Loucy (cell line): Measurements from ENCODE around the gene PI16.

Experiments
- H2AFZ ChIP-seq: fragments of 200-600 bp; sonication (generic); 2 replicates; pipeline ENCODE4 v1.6.0; 2016; ENCODE audit warnings: antibody characterized with exemption, mild to moderate bottlenecking, low read length, moderate library complexity
- H3F3A ChIP-seq: fragments of 200-600 bp; 2 replicates; pipeline ENCODE4 v1.6.0; 2016; ENCODE audit warnings: antibody characterized with exemption, low read depth, mild to moderate bottlenecking
- H3K27me3 ChIP-seq: fragments of 200-600 bp; sonication (generic); 2 replicates; pipeline ENCODE4 v1.6.1; 2014; ENCODE audit warnings: low read length, mild to moderate bottlenecking; ENCODE audit not compliant: insufficient read depth, poor library complexity, severe bottlenecking
- H3K36me3 ChIP-seq: fragments of 200-600 bp; sonication (generic); 2 replicates; pipeline ENCODE4 v1.6.1; 2016; ENCODE audit warnings: low read length; ENCODE audit not compliant: insufficient read depth
- H3K4me1 ChIP-seq: fragments of 200-600 bp; sonication (generic); 2 replicates; pipeline ENCODE4 v1.5.1; 2014; ENCODE audit warnings: low read length, mild to moderate bottlenecking; ENCODE audit not compliant: insufficient read depth, poor library complexity, severe bottlenecking
- H3K4me2 ChIP-seq: fragments of 200-600 bp; sonication (generic); 2 replicates; pipeline ENCODE4 v1.6.0; 2014; ENCODE audit warnings: antibody characterized with exemption, low read length, low read depth, mild to moderate bottlenecking; ENCODE audit not compliant: poor library complexity, severe bottlenecking
- H3K4me3 ChIP-seq: fragments of 200-600 bp; sonication (generic); 2 replicates; pipeline ENCODE4 v1.5.1; 2014; ENCODE audit warnings: low read length, mild to moderate bottlenecking, mixed read lengths; ENCODE audit not compliant: poor library complexity, severe bottlenecking
- H3K79me2 ChIP-seq: fragments of 200-600 bp; sonication (generic); 2 replicates; pipeline ENCODE4 v1.6.1; 2014; ENCODE audit warnings: low read length; ENCODE audit not compliant: insufficient read depth
- H3K9ac ChIP-seq: fragments of 200-600 bp; sonication (generic); 2 replicates; pipeline ENCODE4 v1.6.0; 2014; ENCODE audit warnings: mild to moderate bottlenecking, low read depth, low read length, moderate library complexity; ENCODE audit not compliant: poor library complexity, severe bottlenecking
- H3K9me2 ChIP-seq: fragments of 200-600 bp; sonication (generic); replicated peaks from 2 replicates; pipeline ENCODE4 v1.6.1; 2016; ENCODE audit warnings: low read depth, low read length, mixed read lengths
- H3K9me3 ChIP-seq: fragments of 200-600 bp; sonication (generic); 2 replicates; pipeline ENCODE4 v1.6.1; 2014; ENCODE audit warnings: mild to moderate bottlenecking, antibody characterized with exemption, low read length, low read depth; ENCODE audit not compliant: insufficient read depth
- H4K20me1 ChIP-seq: fragments of 200-600 bp; sonication (generic); 2 replicates; pipeline ENCODE4 v1.6.0; 2014; ENCODE audit warnings: antibody characterized with exemption, low read length, mild to moderate bottlenecking; ENCODE audit not compliant: insufficient read depth, poor library complexity, severe bottlenecking
- CTCF ChIP-seq: fragments of 200-600 bp; sonication (generic); conservative IDR thresholded peaks from 2 replicates; pipeline ENCODE4 v1.5.1; 2014; ENCODE audit warnings: mild to moderate bottlenecking, antibody characterized with exemption, low read length
- EZH2phosphoT487 ChIP-seq: fragments of 200-600 bp; IDR thresholded peaks from 2 replicates; pipeline ENCODE4 v1.6.1; 2018; ENCODE audit warnings: antibody characterized with exemption, mild to moderate bottlenecking, moderate library complexity, borderline replicate concordance

The PI16 gene

DNA sequence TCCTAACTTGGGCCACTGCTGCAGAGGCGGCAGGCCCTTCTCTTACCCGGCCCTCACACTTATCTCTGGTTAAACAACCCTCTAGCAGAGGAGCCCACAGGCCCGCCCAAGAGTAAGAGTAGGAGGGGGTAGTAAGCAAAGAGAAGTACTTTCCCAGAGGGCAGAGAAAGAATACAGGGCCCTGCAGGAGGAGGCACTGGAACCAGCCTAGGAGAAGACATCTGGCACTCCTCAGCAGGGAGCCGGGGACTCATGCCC, 21.4 kb downstream of the PI16 start:
- Histone ChIP-seq H3K9me3 (no peaks in the 10 kb centered on the region), H3K9me2 (no peaks in the 10 kb centered on the region), H3K79me2 (peaks cover 41% of the 10 kb centered on the region), H3K9ac (no peak overlapping the region), H3K4me1 (peaks cover 13% of the 10 kb centered on the region), H4K20me1 (peaks cover 22% of the 10 kb centered on the region), H2AFZ (no peak overlapping the region), H3K27me3 (no peaks in the 10 kb centered on the region), H3K4me3 (no peak overlapping the region), H3K4me2 (no peak overlapping the region), H3K36me3 (peaks cover 77% of the 10 kb centered on the region), H3F3A (no peaks in the 10 kb centered on the region; the same call in 1 of the 2 replicates)
- TF ChIP-seq EZH2phosphoT487 (no peak), CTCF (no peak)

GRCh38 chr6:36976509-36976908, 22.0 kb downstream of the PI16 start:
- peaks cover 27% of the 10 kb centered on the region for H4K20me1 ChIP-seq
- H3K4me3 ChIP-seq: no peak overlapping the region
- H3K4me2 ChIP-seq: no peak overlapping the region
- no peaks in the 10 kb centered on the region for H3K9me3 ChIP-seq
- TF ChIP-seq EZH2phosphoT487 (no peak), CTCF (no peak)
- H2AFZ ChIP-seq: no peak overlapping the region
- no peaks in the 10 kb centered on the region; the same call in 1 of the 2 replicates for H3F3A ChIP-seq
- no peaks in the 10 kb centered on the region for H3K27me3 ChIP-seq
- H3K9me2 ChIP-seq: no peaks in the 10 kb centered on the region
- H3K36me3 ChIP-seq: peaks cover 72% of the 10 kb centered on the region
- H3K9ac ChIP-seq: no peak overlapping the region
- peaks cover 46% of the 10 kb centered on the region for H3K79me2 ChIP-seq
- peaks cover 18% of the 10 kb centered on the region for H3K4me1 ChIP-seq

DNA sequence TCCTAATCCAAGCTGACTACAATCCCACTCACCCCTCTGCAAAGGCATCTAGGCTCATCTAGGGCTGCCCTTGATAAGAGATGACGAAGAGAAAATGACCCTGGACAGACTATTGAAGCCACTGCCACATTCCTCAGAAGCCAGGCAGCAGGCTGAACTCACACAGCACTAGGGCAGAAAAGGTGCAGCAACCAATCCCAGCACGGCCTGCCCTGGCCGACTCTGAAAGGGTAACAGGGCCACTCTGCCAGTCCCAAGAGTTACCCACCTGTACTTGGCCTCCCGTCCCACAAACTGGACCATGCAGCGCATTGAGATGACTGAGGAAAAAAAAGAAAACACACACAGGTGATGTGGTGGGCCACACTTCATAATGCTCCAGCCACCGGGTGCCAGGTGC, 22.4 kb downstream of the PI16 start:
- Histone ChIP-seq H2AFZ (no peak overlapping the region), H3K9me2 (no peaks in the 10 kb centered on the region), H3K4me2 (no peak overlapping the region), H3K27me3 (no peaks in the 10 kb centered on the region), H4K20me1 (peaks cover 32% of the 10 kb centered on the region), H3K4me1 (peaks cover 22% of the 10 kb centered on the region), H3F3A (no peaks in the 10 kb centered on the region; the same call in 1 of the 2 replicates), H3K4me3 (no peak overlapping the region), H3K79me2 (peaks cover 51% of the 10 kb centered on the region), H3K36me3 (peaks cover 67% of the 10 kb centered on the region), H3K9me3 (no peaks in the 10 kb centered on the region), H3K9ac (no peak overlapping the region)
- TF ChIP-seq CTCF (no peak), EZH2phosphoT487 (no peak)
